Colonic mucosa (tissue), 4 donors: ENCODE measurements around the gene SHISA8. TPM values are rescaled to one million over a fixed set of nuclear protein-coding genes. Genes with fewer than 3 reads are reported as not detected.

Experiments
- DNase-seq: peaks from one replicate; pipeline ENCODE4 v3.0.0-alpha.2; 2020
- H3K27ac ChIP-seq: fragments of 200-600 bp; one replicate; pipeline ENCODE4 v1.8.0; 2021
- H3K27me3 ChIP-seq: fragments of 200-600 bp; one replicate; pipeline ENCODE4 v1.8.0; 2021
- H3K36me3 ChIP-seq: fragments of 200-600 bp; one replicate; pipeline ENCODE4 v1.8.0; 2021
- H3K4me1 ChIP-seq: fragments of 200-600 bp; one replicate; pipeline ENCODE4 v1.8.0; 2021; ENCODE audit warnings: mild to moderate bottlenecking
- H3K4me3 ChIP-seq: fragments of 200-600 bp; one replicate; pipeline ENCODE4 v1.8.0; 2021
- H3K9ac ChIP-seq, 2 donors: one replicate each; pipeline ENCODE4 v1.7.0; 2013; ENCODE audit warnings: control low read depth in 2 of 2, low read depth in 2 of 2, low read length in 2 of 2
- H3K9me3 ChIP-seq: fragments of 200-600 bp; one replicate; pipeline ENCODE4 v1.8.0; 2021
- CTCF ChIP-seq: fragments of 200-600 bp; IDR thresholded peaks from one replicate; pipeline ENCODE4 v1.8.0; 2022; ENCODE audit warnings: antibody characterized with exemption, mild to moderate bottlenecking
- intact Hi-C: fragments of 100-400 bp; cut with DNase I; formaldehyde crosslinking; loops from one replicate; pipeline ENCODE4 v1.14.1; 2022
- total RNA-seq, 2 donors: library from RNA; stranded (reverse); fragmentation: NEBNext Ultra II Directional in 1 of 2; extraction: Animal tissue kit (Norgen Biotek cat#: 25700) in 1 of 2; gene quantifications; one replicate each; pipeline ENCODE4 v1.2.1, GENCODE V29; 2021
- donor health status: healthy.
- donor health status: DM: no; HTN: no; CAD: no.
- donor health status: DM: no; HTN: no; CAD: no.

SHISA8 gene
- total RNA-seq, 2 donors from 2014 or later, result not detected

- no peak for DNase-seq
Measured at GRCh38 chr22:41936894-41937169, 22.0 kb upstream of the SHISA8 start.

GRCh38 chr22:41935509-41935908, 20.6 kb upstream of the SHISA8 start:
- DNase-seq, result no peak
- Histone ChIP-seq H3K9me3 (no peaks in the 10 kb centered on the region), H3K4me3 (no peak overlapping the region), H3K27ac (no peak overlapping the region), H3K27me3 (no peaks in the 10 kb centered on the region), H3K36me3 (no peaks in the 10 kb centered on the region), H3K4me1 (no peaks in the 10 kb centered on the region), H3K9ac (no peak overlapping the region)
- intact Hi-C loops, result no loop called here
- no peak for TF ChIP-seq CTCF

More at GRCh38 chr22:41936894-41937169, 22.0 kb upstream of the SHISA8 start:
- H3K9me3 ChIP-seq, result no peaks in the 10 kb centered on the region
- no peak overlapping the region for H3K9ac ChIP-seq
- no peak overlapping the region for H3K27ac ChIP-seq
- no peak for TF ChIP-seq CTCF
- H3K27me3 ChIP-seq, result no peaks in the 10 kb centered on the region
- no peaks in the 10 kb centered on the region for H3K4me1 ChIP-seq
- no peaks in the 10 kb centered on the region for H3K36me3 ChIP-seq
- intact Hi-C loops, result no loop called here
- no peak overlapping the region for H3K4me3 ChIP-seq

DNA sequence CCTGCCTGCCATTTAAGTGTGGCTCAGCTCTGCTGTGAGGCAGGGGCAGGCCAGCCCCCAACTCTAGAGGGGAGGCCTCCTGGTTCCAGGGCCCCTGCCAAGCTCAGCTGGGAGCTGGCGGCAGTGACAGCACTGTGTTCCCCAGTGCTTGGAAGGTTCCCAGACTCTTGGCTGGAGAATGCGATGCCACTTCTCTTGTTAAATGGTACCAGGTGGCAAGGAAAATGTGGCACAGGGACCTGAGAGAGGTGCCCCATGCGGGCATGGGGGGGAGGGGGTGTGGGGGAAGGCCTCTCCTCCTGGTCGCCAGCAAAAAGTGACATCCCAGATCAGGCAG, 20.1 kb upstream of the SHISA8 start:
- H3K9me3 ChIP-seq, result no peaks in the 10 kb centered on the region
- no peak overlapping the region for H3K27ac ChIP-seq
- no peak overlapping the region for H3K9ac ChIP-seq
- intact Hi-C loops, result no loop called here
- no peak for TF ChIP-seq CTCF
- no peaks in the 10 kb centered on the region for H3K27me3 ChIP-seq
- no peak overlapping the region for H3K4me3 ChIP-seq
- no peak for DNase-seq
- no peaks in the 10 kb centered on the region for H3K4me1 ChIP-seq
- no peaks in the 10 kb centered on the region for H3K36me3 ChIP-seq

DNA sequence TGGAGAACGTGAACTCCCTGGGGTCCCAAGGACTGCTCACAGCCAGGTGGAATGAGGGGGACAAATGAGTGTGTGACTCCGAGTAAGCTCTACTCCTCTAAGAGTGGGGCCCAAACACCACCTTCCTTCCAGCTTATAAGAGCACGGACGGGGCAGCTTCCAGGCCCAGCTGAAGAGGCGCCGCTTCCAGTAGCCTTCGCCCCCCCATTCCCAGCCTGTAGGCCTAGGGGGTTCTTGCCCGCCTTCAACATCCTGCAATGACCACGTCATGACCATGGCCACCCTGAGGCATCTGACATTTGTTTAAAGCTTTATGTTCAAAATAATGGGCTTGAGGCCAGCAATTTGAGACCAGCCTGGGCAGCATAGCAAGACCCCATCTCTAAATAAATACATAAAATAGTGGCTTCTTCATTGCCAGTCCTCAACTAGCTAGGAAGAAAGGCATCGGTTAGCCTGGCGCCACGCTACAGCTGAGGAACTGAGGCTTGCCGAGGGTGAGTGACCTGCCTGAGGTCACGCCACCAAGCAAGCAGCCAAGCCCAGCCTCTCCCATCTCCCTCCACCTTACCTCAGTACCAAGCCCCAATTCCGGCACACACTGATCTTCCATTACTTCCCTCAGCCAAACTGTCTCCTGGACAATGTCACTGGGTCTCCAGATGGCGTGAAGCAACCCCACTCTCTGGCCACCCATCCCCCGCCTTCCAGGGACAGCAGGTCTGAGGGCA, 19.6 kb upstream of the SHISA8 start:
- Histone ChIP-seq H3K27me3 (no peaks in the 10 kb centered on the region), H3K4me3 (no peak overlapping the region), H3K4me1 (no peaks in the 10 kb centered on the region), H3K36me3 (no peaks in the 10 kb centered on the region), H3K9me3 (no peaks in the 10 kb centered on the region), H3K9ac (no peak overlapping the region), H3K27ac (no peak overlapping the region)
- intact Hi-C loops, result no loop called here
- no peak for TF ChIP-seq CTCF
- DNase-seq, result no peak

GRCh38 chr22:41933411-41934177, 18.7 kb upstream of the SHISA8 start:
- Histone ChIP-seq H3K4me3 (no peak overlapping the region), H3K4me1 (no peaks in the 10 kb centered on the region), H3K27me3 (no peaks in the 10 kb centered on the region), H3K27ac (no peak overlapping the region), H3K9me3 (no peaks in the 10 kb centered on the region), H3K9ac (no peak overlapping the region), H3K36me3 (no peaks in the 10 kb centered on the region)
- intact Hi-C loops, result no loop called here
- DNase-seq, result no peak
- no peak for TF ChIP-seq CTCF
